ENCODE data around the gene ATP5PB. TPM values are rescaled to one million over a fixed set of nuclear protein-coding genes. Genes with fewer than 3 reads are reported as not detected.

The ATP5PB gene
- total RNA-seq, 1 donor from 2014 or later, result 273 TPM

DNA sequence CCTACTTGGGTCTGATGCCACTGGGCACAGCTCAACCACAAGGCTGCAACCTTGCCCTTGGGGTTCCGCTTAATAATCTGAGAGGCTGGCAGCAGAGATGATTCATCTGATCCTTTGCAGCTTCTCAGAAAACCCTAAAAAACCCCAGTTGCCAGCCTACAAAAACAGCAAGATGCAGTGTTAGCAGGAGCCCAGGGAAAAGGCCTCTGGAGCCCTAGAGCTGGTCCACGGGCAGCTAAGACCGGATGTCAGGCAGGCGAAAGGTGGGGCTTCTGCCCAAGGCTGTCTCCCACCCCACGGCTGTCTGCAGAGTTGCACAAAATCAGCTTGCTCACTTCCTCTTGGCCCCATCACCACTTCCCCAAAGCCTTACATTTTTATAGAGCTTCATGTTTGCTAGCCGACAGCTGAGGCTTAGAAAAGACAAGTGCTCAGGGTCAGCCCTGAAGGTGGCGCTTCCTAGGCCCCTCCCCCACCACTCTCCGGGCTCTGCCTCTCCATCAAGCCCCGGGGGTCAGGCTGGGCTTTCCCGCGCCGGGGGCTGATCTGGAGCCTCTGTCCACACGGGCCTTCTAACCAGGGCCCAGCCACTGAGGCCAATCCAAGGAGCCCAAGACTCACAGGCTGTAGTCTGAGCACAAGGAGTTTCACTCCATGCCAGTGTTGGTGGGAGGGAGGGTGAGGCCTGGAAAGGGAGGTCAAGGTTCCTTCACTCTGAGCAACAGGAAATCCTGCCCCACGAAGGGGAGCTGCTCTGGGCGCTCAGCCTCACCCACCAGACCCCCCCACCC lies 58.3 kb downstream of the ATP5PB start:
- ATAC-seq, result peak; percentile 67

DNA sequence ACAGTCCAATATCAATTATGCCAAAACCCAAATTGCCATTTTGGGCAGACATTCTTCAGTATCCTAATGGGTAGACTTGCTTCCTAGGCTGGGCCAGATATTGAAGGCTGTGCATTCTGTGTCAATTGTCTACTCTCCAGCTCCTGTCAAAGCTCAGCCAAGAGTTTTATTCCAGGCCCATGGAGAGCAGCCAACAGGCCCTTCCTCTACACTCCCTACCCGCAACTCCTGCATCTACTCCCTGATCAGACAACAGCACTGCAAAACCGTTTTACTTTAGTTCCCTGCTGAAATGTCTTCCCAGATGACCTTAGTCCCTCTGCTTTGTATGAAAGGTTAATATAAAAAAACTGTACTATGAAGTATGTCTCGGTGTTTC lies 60.7 kb downstream of the ATP5PB start:
- ATAC-seq, result no peak

DNA sequence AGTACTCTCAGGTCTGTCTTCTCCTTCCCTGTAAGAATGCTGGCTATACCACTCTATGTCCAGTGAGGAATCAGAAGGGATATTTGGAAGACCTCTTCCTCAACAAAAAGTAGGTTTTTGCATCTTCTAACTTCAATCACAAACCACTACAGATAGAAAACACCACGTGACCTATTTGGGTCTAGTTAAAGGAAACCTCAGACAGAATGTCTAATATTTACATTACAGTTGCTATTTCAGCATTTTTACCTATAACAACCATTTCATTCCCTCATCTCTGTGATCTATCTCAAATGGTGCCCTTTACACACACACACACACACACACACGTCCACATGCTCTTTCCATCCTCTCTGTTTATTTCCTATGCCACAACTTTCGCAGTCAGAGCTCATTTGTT lies 62.1 kb downstream of the ATP5PB start:
- ATAC-seq, result no peak

Other genes starting within 250 kb of the ATP5PB start
- 47.5 TPM for gene DENND2D, start 248.8 kb upstream of the ATP5PB start, total RNA-seq
- gene CHI3L2, start 221.8 kb upstream of the ATP5PB start, total RNA-seq, result 7.7 TPM
- not detected for gene CHIA, start 158.6 kb upstream of the ATP5PB start, total RNA-seq
- 0.32 TPM for gene OVGP1, start 21.7 kb upstream of the ATP5PB start, total RNA-seq
- gene WDR77, start 208 bp upstream of the ATP5PB start, total RNA-seq, result 29.7 TPM
- gene C1orf162, start 24.5 kb downstream of the ATP5PB start, total RNA-seq, result 1.6 TPM
- 0.64 TPM for gene ADORA3, start 54.2 kb downstream of the ATP5PB start, total RNA-seq
- not detected for gene TMIGD3, start 54.2 kb downstream of the ATP5PB start, total RNA-seq
- gene RAP1A, start 170.3 kb downstream of the ATP5PB start, total RNA-seq, result 36.0 TPM

Measured in esophagus mucosa (tissue), 1 donor.